ENCODE data around the gene C6orf15. TPM values are rescaled to one million over a fixed set of nuclear protein-coding genes. Genes with fewer than 3 reads are reported as not detected.
A peak's percentile ranks its signal among the peaks of the same experiment; 100 is the strongest.

The C6orf15 gene
- total and polyA plus RNA-seq, 8 donors: not detected

- Histone ChIP-seq H3K36me3 (no peaks in the 10 kb centered on the region), H3K27ac (peak overlapping the region in 3 of 4 donors; percentile 16 to 67 (median 54)), H3K27me3 (no peaks in the 10 kb centered on the region), H3K4me1 (peaks cover 0 to 12% (median 0%) of the 10 kb centered on the region in 3 donors), H3K9me3 (no peaks in the 10 kb centered on the region), H3K4me3 (no peak overlapping the region)
- DNase-seq (peak in 1 of 6 donors; percentile 18), ATAC-seq (peak in 1 of 4 donors; percentile 5), FAIRE-seq (no peak)
- no peak for TF ChIP-seq CTCF (IDR thresholded peaks at IDR 0.05)
- intact Hi-C loops (cut with DNase I): no loop called here
- WGBS, 2 donors: 64 to 72% methylated on average over 12 of the region's 12 CpGs
These were observed 13.4 kb upstream of the C6orf15 start for GRCh38 chr6:31125586-31126363.

GRCh38 chr6:31125162-31125561, 12.8 kb upstream of the C6orf15 start:
- intact Hi-C loops (cut with DNase I): no loop called here
- TF ChIP-seq CTCF (IDR thresholded peaks at IDR 0.05): no peak
- H3K4me1 ChIP-seq: peaks cover 0 to 12% (median 0%) of the 10 kb centered on the region in 3 donors
- no peak overlapping the region for H3K4me3 ChIP-seq
- ATAC-seq (peak in 3 of 4 donors; percentile 21 to 50 (median 50)), DNase-seq (peak in 3 of 6 donors; percentile 31 to 50 (median 37)), FAIRE-seq (no peak)
- 62 to 68% methylated on average over 8 of the region's 8 CpGs for WGBS, 2 donors
- H3K9me3 ChIP-seq: no peaks in the 10 kb centered on the region
- H3K27ac ChIP-seq: peak overlapping the region in 3 of 4 donors; percentile 16 to 67 (median 54)
- H3K27me3 ChIP-seq: no peaks in the 10 kb centered on the region
- H3K36me3 ChIP-seq: no peaks in the 10 kb centered on the region

- 34% methylated on average over 16 of the region's 16 CpGs for WGBS, 2 donors
- Histone ChIP-seq H3K4me3 (no peak overlapping the region), H3K9me3 (no peaks in the 10 kb centered on the region), H3K27me3 (no peaks in the 10 kb centered on the region), H3K4me1 (peaks cover 0 to 12% (median 0%) of the 10 kb centered on the region in 3 donors), H3K27ac (peak overlapping the region; percentile 45 to 75 (median 64)), H3K36me3 (no peaks in the 10 kb centered on the region)
- ATAC-seq (peak; percentile 81 to 87 (median 82)), FAIRE-seq (no peak), DNase-seq (peak; percentile 76 to 96 (median 90))
- TF ChIP-seq CTCF (IDR thresholded peaks at IDR 0.05): no peak
- intact Hi-C loops (cut with DNase I): no loop called here
These were observed 10.7 kb upstream of the C6orf15 start for GRCh38 chr6:31122791-31123706.

GRCh38 chr6:31121131-31121790, 8.9 kb upstream of the C6orf15 start:
- no peak for DNase-seq
- no peak for ATAC-seq
- H3K9me3 ChIP-seq: no peaks in the 10 kb centered on the region
- H3K36me3 ChIP-seq: no peaks in the 10 kb centered on the region
- no peak overlapping the region for H3K4me3 ChIP-seq
- intact Hi-C loops (cut with DNase I): no loop called here
- FAIRE-seq: no peak
- peak overlapping the region in 1 of 4 donors; percentile 64 for H3K27ac ChIP-seq
- H3K27me3 ChIP-seq: no peaks in the 10 kb centered on the region
- 70 to 89% methylated on average over 11 to 12 of the region's 12 CpGs for WGBS, 2 donors
- no peak for TF ChIP-seq CTCF (IDR thresholded peaks at IDR 0.05)
- peaks cover 0 to 12% (median 0%) of the 10 kb centered on the region in 3 donors for H3K4me1 ChIP-seq
